NCI-H69 (cell line): ENCODE measurements around the gene PRKAR1B.

ENCODE experiments used
- DNase-seq: peaks from one replicate; lab custom pipeline; 2025; lab: John Stamatoyannopoulos, UW

The PRKAR1B gene

DNA sequence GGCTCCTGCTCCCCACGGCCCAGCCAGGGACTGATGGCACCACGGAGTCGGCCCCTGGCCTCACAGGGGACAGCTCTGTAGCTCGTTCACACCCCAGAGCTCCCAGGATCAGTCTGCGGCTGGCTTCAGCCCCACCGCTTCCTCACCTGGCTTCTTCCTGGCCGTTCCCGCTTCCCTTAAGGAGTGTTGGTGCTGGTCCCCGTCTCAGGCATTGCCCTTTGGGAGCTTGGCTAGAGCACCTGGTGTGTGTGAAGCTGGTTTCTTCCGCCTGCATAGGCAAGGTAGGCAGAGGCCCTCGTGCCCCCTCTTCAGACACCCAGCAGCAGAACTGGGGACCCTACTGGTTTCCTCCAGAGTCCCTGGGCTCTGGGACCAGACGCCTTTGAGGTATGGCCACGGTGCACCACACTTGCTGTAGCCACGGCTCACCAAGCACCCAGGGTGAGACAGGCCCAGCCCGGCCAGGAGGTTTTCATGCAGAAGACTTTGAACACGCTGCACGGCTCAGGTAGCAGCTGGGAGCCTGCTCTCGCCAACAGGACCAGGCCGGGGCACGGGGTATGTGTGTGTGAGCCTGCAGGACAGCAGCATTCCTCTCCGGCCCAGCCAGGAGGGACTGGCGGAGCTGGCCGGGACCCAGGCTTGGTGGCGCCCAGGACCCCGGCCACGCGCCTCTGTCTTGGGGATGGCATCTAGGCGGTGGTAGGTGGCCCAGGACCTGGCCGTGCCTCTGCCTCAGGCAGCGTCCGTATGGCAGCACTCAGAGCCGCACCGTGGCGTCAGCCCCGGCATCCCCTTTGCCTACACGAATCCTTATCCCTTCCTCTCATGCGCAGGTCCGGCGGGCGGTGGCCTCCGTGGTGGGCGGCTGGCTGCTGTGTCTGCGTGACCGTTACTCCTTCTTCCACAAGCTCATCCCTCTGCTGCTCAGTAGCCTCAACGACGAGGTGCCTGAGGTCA, 13.2 kb upstream of the PRKAR1B start:
- no peak for DNase-seq

GRCh38 chr7:739455-739982, 12.4 kb upstream of the PRKAR1B start:
- no peak for DNase-seq

GRCh38 chr7:738723-739454, 11.8 kb upstream of the PRKAR1B start:
- no peak for DNase-seq

DNA sequence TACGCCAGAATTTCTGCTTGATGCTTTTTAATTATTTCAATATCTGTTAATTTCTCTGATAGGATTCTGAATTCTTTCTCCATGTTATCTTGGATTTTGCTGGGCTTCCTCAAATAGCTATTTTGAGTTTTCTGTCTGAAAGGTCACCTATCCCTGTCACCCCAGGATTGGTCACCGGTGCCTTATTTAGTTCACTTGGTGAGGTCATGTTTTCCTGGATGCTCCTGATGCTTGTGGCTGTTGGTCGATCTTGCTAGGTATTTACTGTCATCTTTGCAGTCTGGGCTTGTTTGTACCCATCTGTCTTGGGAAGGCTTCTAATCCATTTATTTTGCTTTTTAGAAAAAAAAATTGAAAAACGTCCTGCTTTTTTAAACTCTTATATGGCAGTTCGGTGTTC, 11.2 kb upstream of the PRKAR1B start:
- no peak for DNase-seq

- DNase-seq = no peak
Measured at GRCh38 chr7:734808-735207, 7.7 kb upstream of the PRKAR1B start.

DNA sequence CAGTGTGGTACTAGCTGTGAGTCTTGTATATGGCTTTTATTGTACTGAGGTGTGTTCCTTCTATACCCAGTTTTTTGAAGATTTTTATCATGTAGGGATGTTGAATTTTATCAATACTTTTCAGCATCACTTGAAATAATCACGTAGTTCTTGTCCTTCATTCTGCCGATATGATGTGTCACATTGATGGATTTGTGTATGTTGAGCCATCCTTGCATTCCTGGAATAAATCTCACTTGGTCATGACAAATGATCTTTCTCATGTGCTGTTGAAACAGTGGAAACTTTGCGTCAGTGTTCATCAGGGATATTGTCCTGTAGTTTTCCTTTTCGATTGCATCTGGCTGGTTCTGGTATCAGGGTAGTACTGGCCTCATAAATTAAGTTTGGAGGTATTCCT, 7.1 kb upstream of the PRKAR1B start:
- DNase-seq = no peak

GRCh38 chr7:732556-732955, 5.5 kb upstream of the PRKAR1B start:
- DNase-seq = no peak

DNA sequence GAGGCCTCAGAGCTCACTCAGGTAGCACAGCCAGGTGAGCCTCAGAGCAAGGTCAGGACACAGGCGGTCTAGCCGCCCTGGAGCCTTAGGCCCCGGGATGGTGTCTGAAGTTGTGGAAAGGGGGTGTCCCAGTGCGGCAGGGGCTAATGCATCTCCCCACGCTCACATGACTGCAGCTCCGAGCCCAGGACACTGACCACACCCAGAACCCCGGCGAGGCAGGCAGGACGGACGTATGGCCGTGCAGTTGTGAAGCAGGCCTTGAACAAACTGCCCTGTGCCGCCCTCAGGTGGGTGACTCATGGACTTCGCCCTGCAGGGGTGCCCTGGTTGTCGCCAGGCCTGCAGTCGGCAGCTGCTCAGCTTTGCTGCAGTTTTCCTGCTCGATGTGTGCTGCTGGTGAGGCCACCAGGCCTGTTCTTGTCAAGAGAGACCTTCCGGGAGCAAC, 5.0 kb upstream of the PRKAR1B start:
- DNase-seq = peak; percentile 11

GRCh38 chr7:731440-732085, 4.5 kb upstream of the PRKAR1B start:
- no peak for DNase-seq

DNA sequence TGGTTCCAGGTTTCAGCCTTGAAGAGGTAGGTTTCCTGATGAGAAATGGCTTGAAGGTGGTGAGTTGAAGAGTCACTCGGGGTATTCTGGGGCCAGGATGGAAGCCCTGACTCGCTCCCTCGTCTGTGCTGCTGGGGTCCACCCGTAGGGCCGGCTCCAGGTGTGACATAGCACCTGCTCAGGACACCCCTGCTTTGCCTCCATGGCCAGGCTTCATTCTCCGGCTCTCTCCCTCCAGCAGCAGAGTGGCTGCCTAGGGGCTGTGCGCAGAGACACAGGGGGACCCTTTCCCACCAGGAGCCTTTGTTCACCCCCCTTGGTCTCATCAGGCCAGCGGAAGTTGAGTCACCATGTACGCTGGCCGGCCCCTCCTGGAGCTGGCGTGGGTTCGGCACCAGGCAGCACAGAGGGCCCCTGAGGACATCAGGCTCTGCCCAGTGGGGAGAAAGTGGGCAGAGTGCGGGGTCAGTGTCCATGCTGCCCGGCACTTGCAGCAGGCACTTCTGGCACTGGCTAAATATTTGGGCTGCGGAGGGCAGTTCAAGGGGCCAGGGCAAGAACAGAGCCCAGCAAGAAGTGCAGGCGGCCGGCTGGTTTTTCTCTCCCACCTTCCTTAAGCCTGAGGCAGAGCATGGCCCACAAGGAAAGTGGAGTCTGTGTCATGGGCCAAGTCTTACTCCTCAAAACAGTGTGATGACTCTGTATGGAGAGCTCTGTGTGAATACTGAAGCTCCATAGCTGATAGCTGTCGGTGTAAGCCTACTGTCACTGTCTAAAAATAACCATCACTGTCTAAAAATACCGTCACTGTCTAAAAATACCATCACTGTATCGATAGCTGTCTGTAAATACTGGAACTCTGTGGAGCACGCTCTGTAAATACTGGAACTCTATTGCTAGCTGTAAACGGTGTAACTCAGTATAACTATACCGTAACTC, 3.7 kb upstream of the PRKAR1B start:
- no peak for DNase-seq

- no peak for DNase-seq
Measured at GRCh38 chr7:729140-730000, 2.3 kb upstream of the PRKAR1B start.

DNA sequence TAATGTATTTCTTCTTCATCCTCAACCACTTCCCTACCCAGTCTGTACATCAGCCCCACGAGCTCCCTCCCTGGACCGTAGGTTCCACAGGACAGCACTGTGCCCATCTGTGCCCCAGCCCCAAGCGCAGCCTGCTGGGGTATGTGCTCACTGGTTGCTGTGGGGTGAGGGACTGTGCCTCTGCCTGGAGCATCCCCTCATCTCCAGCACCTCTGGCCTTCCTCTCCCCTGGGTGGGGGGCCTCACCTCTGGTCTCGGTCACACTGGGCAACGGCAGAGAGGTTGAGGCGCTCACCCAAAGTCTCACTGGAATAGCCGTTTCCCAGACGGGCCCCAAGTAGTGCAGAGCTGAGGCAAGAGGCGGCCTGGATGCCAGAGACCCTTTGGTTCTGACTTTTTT, 1.5 kb upstream of the PRKAR1B start:
- no peak for DNase-seq

- DNase-seq = no peak
Measured at GRCh38 chr7:727806-728460, 852 bp upstream of the PRKAR1B start.

- peak; percentile 72 for DNase-seq
Measured at GRCh38 chr7:726854-727103, 302 bp downstream of the PRKAR1B start.

GRCh38 chr7:726084-726853, 812 bp downstream of the PRKAR1B start, which contains the start of gene DNAAF5:
DNAAF5 (plus strand) TSS chr7:726699; CDS start chr7:726721, 22 bp downstream.
- DNase-seq = peak; percentile 95

DNA sequence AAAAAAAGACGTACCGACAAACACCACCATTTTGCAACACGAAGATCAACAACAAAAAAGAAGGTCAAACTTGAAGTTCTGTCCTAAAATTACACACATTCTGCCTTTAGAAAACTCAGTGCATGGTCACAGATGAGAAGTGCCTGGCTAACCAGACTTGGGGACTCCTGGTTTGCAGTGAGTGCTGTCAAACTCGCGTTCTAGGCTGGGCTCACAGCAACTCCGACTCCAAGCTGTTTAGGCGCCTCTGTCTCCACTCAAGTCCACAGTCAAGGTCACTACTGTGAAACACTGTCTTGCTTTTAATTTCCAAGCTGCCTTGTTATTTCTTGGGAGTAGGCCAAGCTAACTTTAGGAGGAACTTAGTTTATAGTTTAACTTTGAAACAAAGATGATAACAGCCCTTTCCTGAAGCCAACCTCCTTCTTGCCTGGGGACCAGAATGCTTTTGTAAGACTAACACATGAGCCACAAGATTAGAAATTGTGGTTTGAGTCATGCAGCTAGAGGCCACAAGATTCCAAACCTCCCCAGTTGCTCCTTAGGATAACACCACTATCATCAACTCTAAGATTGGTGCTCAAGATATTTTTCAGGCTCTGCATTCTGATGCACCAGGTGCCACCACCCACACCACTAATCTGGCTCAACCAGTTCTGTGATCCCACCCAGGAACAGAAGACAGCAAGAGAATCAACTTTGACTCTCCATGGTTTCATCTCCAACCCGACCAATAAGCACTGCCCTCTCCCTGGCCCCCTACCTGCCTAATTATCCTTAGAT, 1.7 kb downstream of the PRKAR1B start:
- DNase-seq = no peak

GRCh38 chr7:724298-724697, 2.8 kb downstream of the PRKAR1B start:
- DNase-seq = no peak

- no peak for DNase-seq
Measured at GRCh38 chr7:723541-723940, 3.5 kb downstream of the PRKAR1B start.
